ENCODE measurements around the gene SMS.

Gene SMS

GRCh38 chrX:21985332-21985777, 44.8 kb downstream of the SMS start:
- peak; percentile 24 for DNase-seq

GRCh38 chrX:21986596-21986995, 46.1 kb downstream of the SMS start:
- DNase-seq = no peak

GRCh38 chrX:21989384-21989783, 48.9 kb downstream of the SMS start:
- DNase-seq = no peak

GRCh38 chrX:21990832-21991231, 50.3 kb downstream of the SMS start:
- DNase-seq = no peak

GRCh38 chrX:21991504-21991903, 51.0 kb downstream of the SMS start:
- DNase-seq = no peak

GRCh38 chrX:21993265-21993664, 52.8 kb downstream of the SMS start:
- DNase-seq = no peak

GRCh38 chrX:21996872-21997455, 56.5 kb downstream of the SMS start:
- no peak for DNase-seq

- DNase-seq = no peak
These were observed 57.5 kb downstream of the SMS start for GRCh38 chrX:21998037-21998436.

- no peak for DNase-seq
These were observed 64.4 kb downstream of the SMS start for GRCh38 chrX:22004866-22005265.

- no peak for DNase-seq
These were observed 71.5 kb downstream of the SMS start for GRCh38 chrX:22012051-22012450.

GRCh38 chrX:22012931-22013330, 72.4 kb downstream of the SMS start:
- DNase-seq = no peak

GRCh38 chrX:22015139-22015750, 74.7 kb downstream of the SMS start:
- no peak for DNase-seq

GRCh38 chrX:22021751-22022324, 81.3 kb downstream of the SMS start:
- DNase-seq = no peak

- DNase-seq = no peak
These were observed 84.1 kb downstream of the SMS start for GRCh38 chrX:22024577-22024976.

GRCh38 chrX:22025751-22026150, 85.2 kb downstream of the SMS start:
- DNase-seq = no peak

GRCh38 chrX:22026731-22027130, 86.2 kb downstream of the SMS start:
- DNase-seq = no peak

- no peak for DNase-seq
These were observed 91.6 kb downstream of the SMS start, which contains the start of gene PHEX for GRCh38 chrX:22032084-22032483. TSS of gene PHEX (plus strand) at chrX:22032325. CDS start at chrX:22033006, 681 bp downstream.

- no peak for DNase-seq
These were observed 92.0 kb downstream of the SMS start for GRCh38 chrX:22032506-22032905.

GRCh38 chrX:22033818-22034217, 93.3 kb downstream of the SMS start:
- DNase-seq = no peak

- no peak for DNase-seq
These were observed 94.7 kb downstream of the SMS start for GRCh38 chrX:22035236-22035635.

GRCh38 chrX:22037225-22037624, 96.7 kb downstream of the SMS start:
- no peak for DNase-seq

GRCh38 chrX:22037911-22038537, 97.5 kb downstream of the SMS start:
- DNase-seq = no peak

- no peak for DNase-seq
These were observed 99.0 kb downstream of the SMS start for GRCh38 chrX:22039541-22039940.

- DNase-seq = no peak
These were observed 99.7 kb downstream of the SMS start for GRCh38 chrX:22040184-22040583.

Data from effector CD8-positive, alpha-beta T cell (primary cell).